ENCODE measurements around the gene SORBS1. TPM values are rescaled to one million over a fixed set of nuclear protein-coding genes. Genes with fewer than 3 reads are reported as not detected.
A peak's percentile ranks its signal among the peaks of the same experiment; 100 is the strongest.

The SORBS1 gene
- total RNA-seq, 4 donors from 2014 or later = 23.3 to 359 (median 72.2) TPM

- H3K36me3 ChIP-seq = no peaks in the 10 kb centered on the region
These were observed 261.1 kb downstream of the SORBS1 start for GRCh38 chr10:95300022-95300539.

GRCh38 chr10:95297402-95297801, 263.8 kb downstream of the SORBS1 start:
- Histone ChIP-seq H3K36me3 (no peaks in the 10 kb centered on the region), H3K4me3 (no peak overlapping the region), H3K27me3 (no peaks in the 10 kb centered on the region), H3K9me3 (no peaks in the 10 kb centered on the region), H3K4me1 (peaks cover 0 to 19% (median 13%) of the 10 kb centered on the region in 3 donors), H3K27ac (no peak overlapping the region)
- WGBS, 2 donors = 89% methylated on average over 3 of the region's 3 CpGs
- TF ChIP-seq POLR2A (IDR thresholded peaks at IDR 0.05) = no peak
- TF ChIP-seq CTCF (IDR thresholded peaks at IDR 0.05) = no peak
- intact Hi-C loops (cut with DNase I) = no loop called here
- no peak for DNase-seq

More at GRCh38 chr10:95300022-95300539, 261.1 kb downstream of the SORBS1 start:
- TF ChIP-seq POLR2A (IDR thresholded peaks at IDR 0.05) = no peak
- no peak for TF ChIP-seq CTCF (IDR thresholded peaks at IDR 0.05)
- H3K9me3 ChIP-seq = no peaks in the 10 kb centered on the region
- H3K4me3 ChIP-seq = no peak overlapping the region
- WGBS, 2 donors = 87 to 92% methylated on average over 3 of the region's 3 CpGs
- H3K27ac ChIP-seq = no peak overlapping the region
- H3K27me3 ChIP-seq = no peaks in the 10 kb centered on the region
- no peak for DNase-seq
- intact Hi-C loops (cut with DNase I) = no loop called here
- peaks cover 0 to 17% (median 5%) of the 10 kb centered on the region in 3 donors for H3K4me1 ChIP-seq

GRCh38 chr10:95296764-95297163, 264.4 kb downstream of the SORBS1 start:
- 87% methylated on average over 4 of the region's 4 CpGs; no CpG with 5 or more reads in 1 of the 2 donors for WGBS, 2 donors
- H3K27ac ChIP-seq = no peak overlapping the region
- no peaks in the 10 kb centered on the region for H3K9me3 ChIP-seq

GRCh38 chr10:95295031-95295755, 266.0 kb downstream of the SORBS1 start:
- intact Hi-C loops (cut with DNase I) = no loop called here
- Histone ChIP-seq H3K27me3 (peaks cover 0 to 6% (median 0%) of the 10 kb centered on the region in 4 donors), H3K4me1 (peaks cover 0 to 27% (median 17%) of the 10 kb centered on the region in 3 donors), H3K36me3 (no peaks in the 10 kb centered on the region), H3K9me3 (no peaks in the 10 kb centered on the region), H3K27ac (peak overlapping the region; percentile 66 to 87 (median 82)), H3K4me3 (peak overlapping the region; percentile 27 to 62 (median 40))
- TF ChIP-seq CTCF (IDR thresholded peaks at IDR 0.05) (no peak), POLR2A (IDR thresholded peaks at IDR 0.05) (peak in 1 of 4 donors; percentile 44)
- WGBS, 2 donors = 7 to 9% methylated on average over 18 to 37 of the region's 39 CpGs
- peak; percentile 33 for DNase-seq

More at GRCh38 chr10:95296764-95297163, 264.4 kb downstream of the SORBS1 start:
- Histone ChIP-seq H3K27me3 (no peaks in the 10 kb centered on the region), H3K4me3 (no peak overlapping the region), H3K36me3 (no peaks in the 10 kb centered on the region), H3K4me1 (peaks cover 0 to 20% (median 13%) of the 10 kb centered on the region in 3 donors)
- TF ChIP-seq POLR2A (IDR thresholded peaks at IDR 0.05) (no peak), CTCF (IDR thresholded peaks at IDR 0.05) (no peak)
- intact Hi-C loops (cut with DNase I) = no loop called here
- DNase-seq = no peak

GRCh38 chr10:95293631-95294030, 267.5 kb downstream of the SORBS1 start:
- no peak overlapping the region for H3K4me3 ChIP-seq
- no peak for TF ChIP-seq CTCF (IDR thresholded peaks at IDR 0.05)
- no peak for TF ChIP-seq POLR2A (IDR thresholded peaks at IDR 0.05)
- H3K36me3 ChIP-seq = no peaks in the 10 kb centered on the region
- H3K27me3 ChIP-seq = peaks cover 0 to 9% (median 0%) of the 10 kb centered on the region in 4 donors
- 62 to 82% methylated on average over 3 of the region's 3 CpGs for WGBS, 2 donors
- H3K9me3 ChIP-seq = no peaks in the 10 kb centered on the region
- DNase-seq = no peak
- H3K4me1 ChIP-seq = peaks cover 12 to 43% (median 17%) of the 10 kb centered on the region in 3 donors
- intact Hi-C loops (cut with DNase I) = no loop called here
- no peak overlapping the region for H3K27ac ChIP-seq
